Trophoblast cell (in vitro differentiated cells and primary cell): ENCODE data around the gene MEF2C.

Source experiments
- DNase-seq, 2 donors: peaks; one replicate each; pipeline ENCODE4 v3.0.0-alpha.2; 2016
- H2AFZ ChIP-seq: 2 replicates; pipeline ENCODE4 v1.6.1; 2013; ENCODE audit warnings: low read length, moderate library complexity, mild to moderate bottlenecking; ENCODE audit not compliant: insufficient read depth, poor library complexity
- H2AK5ac ChIP-seq: 2 replicates; pipeline ENCODE4 v1.6.1; 2013; ENCODE audit warnings: mild to moderate bottlenecking, low read length
- H2BK120ac ChIP-seq: 2 replicates; pipeline ENCODE4 v1.6.1; 2013; ENCODE audit warnings: low read length, mild to moderate bottlenecking, moderate library complexity; ENCODE audit not compliant: insufficient read depth, poor library complexity
- H2BK12ac ChIP-seq: 2 replicates; pipeline ENCODE4 v1.6.1; 2013; ENCODE audit warnings: mild to moderate bottlenecking, low read length, moderate library complexity
- H2BK5ac ChIP-seq: 2 replicates; pipeline ENCODE4 v1.6.1; 2013; ENCODE audit warnings: low read length, low read depth, moderate library complexity, mild to moderate bottlenecking; ENCODE audit not compliant: poor library complexity
- H3K14ac ChIP-seq: 2 replicates; pipeline ENCODE4 v1.6.1; 2013; ENCODE audit warnings: mild to moderate bottlenecking, low read length
- H3K18ac ChIP-seq: 2 replicates; pipeline ENCODE4 v1.6.1; 2013; ENCODE audit warnings: mild to moderate bottlenecking, low read length
- H3K23ac ChIP-seq: 2 replicates; pipeline ENCODE4 v1.6.1; 2013; ENCODE audit warnings: low read length
- H3K27ac ChIP-seq: 2 replicates; pipeline ENCODE4 v1.5.1; 2013; ENCODE audit warnings: low read depth, mild to moderate bottlenecking, inconsistent platforms, low read length, moderate library complexity
- H3K27me3 ChIP-seq: 2 replicates; pipeline ENCODE4 v1.6.1; 2013; ENCODE audit warnings: inconsistent platforms, mild to moderate bottlenecking, low read length, moderate library complexity; ENCODE audit not compliant: insufficient read depth
- H3K36me3 ChIP-seq, 2 experiments: 1 replicate in 1 of 2; 2 replicates in 1 of 2; pipeline ENCODE4 v1.6.1; 2013; ENCODE audit warnings: low read length in 2 of 2, mild to moderate bottlenecking in 2 of 2, moderate library complexity in 1 of 2; ENCODE audit not compliant: insufficient read depth in 2 of 2, control insufficient read depth in 1 of 2
- H3K4ac ChIP-seq: 2 replicates; pipeline ENCODE4 v1.6.1; 2013; ENCODE audit warnings: low read depth, mild to moderate bottlenecking, low read length, moderate library complexity
- H3K4me1 ChIP-seq, 2 experiments: 1 replicate in 1 of 2; 2 replicates in 1 of 2; pipeline ENCODE4 v1.6.1; 2013; ENCODE audit warnings: low read length in 2 of 2, mild to moderate bottlenecking in 2 of 2, moderate library complexity in 1 of 2; ENCODE audit not compliant: insufficient read depth in 2 of 2, control insufficient read depth in 1 of 2
- H3K4me2 ChIP-seq: 2 replicates; pipeline ENCODE4 v1.6.1; 2013; ENCODE audit warnings: inconsistent platforms, mild to moderate bottlenecking, low read length, moderate library complexity
- H3K4me3 ChIP-seq: 2 replicates; pipeline ENCODE4 v1.5.1; 2013; ENCODE audit warnings: mild to moderate bottlenecking, low read depth, low read length, inconsistent platforms
- H3K79me1 ChIP-seq: one replicate; pipeline ENCODE4 v1.6.1; 2013; ENCODE audit warnings: low read length
- H3K79me2 ChIP-seq: 2 replicates; pipeline ENCODE4 v1.6.1; 2013; ENCODE audit warnings: low read length, mild to moderate bottlenecking; ENCODE audit not compliant: control insufficient read depth, insufficient read depth, poor library complexity
- H3K9ac ChIP-seq: 2 replicates; pipeline ENCODE4 v1.6.1; 2013; ENCODE audit warnings: mild to moderate bottlenecking, low read length
- H3K9me3 ChIP-seq: 2 replicates; pipeline ENCODE4 v1.6.1; 2013; ENCODE audit warnings: low read depth, mild to moderate bottlenecking, control low read depth, inconsistent platforms, low read length; ENCODE audit not compliant: insufficient read depth
- H4K12ac ChIP-seq: 2 replicates; pipeline ENCODE4 v1.6.1; 2013; ENCODE audit warnings: low read depth, mild to moderate bottlenecking, low read length, moderate library complexity
- H4K8ac ChIP-seq: 2 replicates; pipeline ENCODE4 v1.6.1; 2013; ENCODE audit warnings: low read depth, mild to moderate bottlenecking, low read length, moderate library complexity
- H4K91ac ChIP-seq: one replicate; pipeline ENCODE4 v1.6.1; 2013; ENCODE audit warnings: low read depth, mild to moderate bottlenecking, low read length, moderate library complexity
- WGBS: extraction: QIAGEN DNeasy Blood & Tissue Kit; methylation state at CpG from one replicate; pipeline ENCODE4 v1.1.7; 2013; ENCODE audit warnings: missing lambda C conversion rate; ENCODE audit not compliant: insufficient read length, insufficient coverage; ENCODE audit errors: extremely low coverage; 5-methylcytosine and 5-hydroxymethylcytosine counted together

MEF2C gene

DNA sequence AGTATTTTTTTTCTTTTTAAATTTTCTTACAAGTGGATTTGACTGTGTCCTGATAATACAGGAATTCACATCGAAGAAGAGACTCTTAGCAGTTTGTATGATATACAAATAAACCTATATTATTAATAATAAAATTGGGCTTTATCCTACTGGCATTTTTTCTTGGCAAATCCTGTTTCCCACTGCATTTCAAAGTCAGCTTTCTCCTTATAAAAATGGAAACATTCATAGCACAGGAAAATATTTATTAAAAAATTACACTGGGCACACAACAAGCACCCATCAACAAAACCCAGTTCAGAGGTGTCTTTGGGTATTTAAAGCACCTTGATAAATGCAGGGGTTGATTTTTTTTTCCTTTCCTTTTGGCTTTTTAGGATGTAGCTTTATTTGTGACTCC is 200.9 kb downstream of the MEF2C start:
- no peaks in the 10 kb centered on the region for H3K9me3 ChIP-seq
- no peak overlapping the region for H4K91ac ChIP-seq
- no peak overlapping the region for H2BK12ac ChIP-seq
- H3K79me2 ChIP-seq: no peaks in the 10 kb centered on the region
- H3K18ac ChIP-seq: no peak overlapping the region
- H3K27me3 ChIP-seq: peaks cover 76% of the 10 kb centered on the region
- no CpG with 5 or more reads among the region's 1 CpG for WGBS
- H3K9ac ChIP-seq: no peak overlapping the region
- H3K4ac ChIP-seq: no peak overlapping the region
- H2AFZ ChIP-seq: no peak overlapping the region
- no peaks in the 10 kb centered on the region for H3K79me1 ChIP-seq
- peaks cover 0 to 2% of the 10 kb centered on the region in 2 experiments for H3K4me1 ChIP-seq
- no peaks in the 10 kb centered on the region for H3K36me3 ChIP-seq
- no peak overlapping the region for H4K8ac ChIP-seq
- no peak overlapping the region for H3K23ac ChIP-seq
- no peak overlapping the region for H3K14ac ChIP-seq
- no peak overlapping the region for H2BK5ac ChIP-seq
- no peak overlapping the region for H3K27ac ChIP-seq
- no peak overlapping the region for H2AK5ac ChIP-seq
- no peak overlapping the region for H2BK120ac ChIP-seq
- DNase-seq: no peak
- H4K12ac ChIP-seq: no peak overlapping the region
- H3K4me2 ChIP-seq: no peak overlapping the region
- H3K4me3 ChIP-seq: no peak overlapping the region

DNA sequence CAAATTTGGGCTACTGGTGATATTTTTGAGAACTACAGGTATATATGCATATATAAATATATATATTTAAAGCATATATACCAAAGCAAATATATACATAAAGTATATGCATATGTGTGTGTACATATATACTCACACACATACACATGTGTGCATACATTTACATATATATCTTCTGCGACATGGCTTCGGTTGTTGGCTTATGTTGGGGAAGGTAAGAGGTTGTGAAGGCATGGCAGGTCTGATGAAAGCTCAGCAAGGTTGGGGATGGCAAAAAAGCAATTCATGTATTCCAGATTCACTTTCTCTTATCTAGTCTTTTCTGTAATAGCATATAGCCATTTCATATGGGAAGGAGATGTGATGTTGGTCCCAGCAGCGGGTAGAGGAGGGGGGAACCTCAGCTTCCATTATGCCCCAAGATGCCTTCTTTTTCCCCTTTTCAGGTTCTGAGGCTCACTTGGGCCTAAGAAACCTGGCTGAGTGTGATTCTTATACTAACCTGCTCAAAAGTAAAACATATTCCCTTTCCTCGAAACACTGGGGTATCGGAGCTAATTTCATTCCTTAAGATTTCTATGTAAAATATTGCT is 201.7 kb downstream of the MEF2C start:
- Histone ChIP-seq H2BK120ac (no peak overlapping the region), H3K79me2 (no peaks in the 10 kb centered on the region), H3K9ac (no peak overlapping the region), H3K4me2 (no peak overlapping the region), H4K91ac (no peak overlapping the region), H3K14ac (no peak overlapping the region), H3K4me3 (no peak overlapping the region), H2AK5ac (no peak overlapping the region), H3K9me3 (no peaks in the 10 kb centered on the region), H4K12ac (no peak overlapping the region), H3K18ac (no peak overlapping the region), H3K36me3 (no peaks in the 10 kb centered on the region), H3K4me1 (peaks cover 0 to 2% of the 10 kb centered on the region in 2 experiments), H3K27ac (no peak overlapping the region), H3K23ac (no peak overlapping the region), H4K8ac (no peak overlapping the region), H3K27me3 (peaks cover 76% of the 10 kb centered on the region), H3K79me1 (no peaks in the 10 kb centered on the region), H3K4ac (no peak overlapping the region), H2BK12ac (no peak overlapping the region), H2AFZ (no peak overlapping the region), H2BK5ac (no peak overlapping the region)
- no peak for DNase-seq
- no CpG with 5 or more reads among the region's 5 CpGs for WGBS

DNA sequence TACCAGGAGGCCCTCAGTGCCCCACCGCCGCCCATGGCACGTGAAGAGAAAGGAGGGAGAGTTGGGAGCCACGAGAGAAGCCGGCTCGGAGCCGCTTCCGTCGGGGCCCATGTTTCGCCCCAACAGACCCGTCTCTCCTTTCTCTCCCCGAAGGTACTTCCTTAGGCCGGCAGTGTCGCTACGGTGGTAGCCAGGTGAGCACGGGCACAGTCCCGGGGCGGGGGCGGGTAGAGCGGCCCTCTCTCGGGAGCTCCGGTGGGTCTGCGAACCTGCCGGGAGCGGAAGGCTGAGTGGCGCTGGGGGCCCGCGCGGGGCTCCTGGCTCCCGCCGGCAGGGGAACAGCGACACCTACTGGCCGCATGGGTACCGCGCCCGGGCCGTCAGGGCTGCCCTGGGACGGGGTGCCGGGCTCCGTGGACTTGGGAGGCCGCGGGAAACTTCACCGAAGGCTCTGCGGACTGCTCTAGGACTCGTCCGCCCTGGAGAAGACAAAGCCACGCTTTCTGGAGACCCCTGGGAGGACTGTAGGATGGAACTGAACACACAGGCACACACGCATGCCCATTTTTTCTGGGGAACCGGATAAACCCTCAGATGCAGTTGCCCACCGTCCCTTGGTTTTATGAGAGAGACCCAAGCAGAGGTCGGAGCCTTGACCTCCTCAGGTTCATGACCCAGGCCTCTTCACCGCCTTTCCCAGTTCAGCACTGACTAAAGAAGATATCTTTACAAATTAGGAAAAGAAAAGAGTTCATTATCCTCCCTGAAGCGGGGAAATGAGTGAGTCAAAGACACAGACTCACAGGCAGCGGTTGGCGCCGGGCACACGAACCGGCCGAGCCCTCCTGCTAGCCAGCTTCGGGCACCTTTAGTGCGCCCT is 202.5 kb downstream of the MEF2C start:
- H2BK120ac ChIP-seq: no peak overlapping the region
- no peak overlapping the region for H3K4ac ChIP-seq
- no peak overlapping the region for H3K23ac ChIP-seq
- H3K27ac ChIP-seq: no peak overlapping the region
- peak overlapping the region; percentile 84 for H3K4me2 ChIP-seq
- H2AFZ ChIP-seq: peak overlapping the region; percentile 69
- H3K9ac ChIP-seq: no peak overlapping the region
- no CpG with 5 or more reads among the region's 61 CpGs for WGBS
- no peaks in the 10 kb centered on the region for H3K36me3 ChIP-seq
- H3K14ac ChIP-seq: no peak overlapping the region
- H3K18ac ChIP-seq: no peak overlapping the region
- H2AK5ac ChIP-seq: no peak overlapping the region
- no peak overlapping the region for H2BK5ac ChIP-seq
- peak; percentile 43 to 76 for DNase-seq
- H3K4me3 ChIP-seq: peak overlapping the region; percentile 30
- H4K12ac ChIP-seq: no peak overlapping the region
- no peaks in the 10 kb centered on the region for H3K79me1 ChIP-seq
- H2BK12ac ChIP-seq: no peak overlapping the region
- H3K9me3 ChIP-seq: no peaks in the 10 kb centered on the region
- H3K27me3 ChIP-seq: peaks cover 76% of the 10 kb centered on the region
- no peak overlapping the region for H4K8ac ChIP-seq
- no peaks in the 10 kb centered on the region for H3K79me2 ChIP-seq
- peaks cover 2 to 6% of the 10 kb centered on the region in 2 experiments for H3K4me1 ChIP-seq
- no peak overlapping the region for H4K91ac ChIP-seq

DNA sequence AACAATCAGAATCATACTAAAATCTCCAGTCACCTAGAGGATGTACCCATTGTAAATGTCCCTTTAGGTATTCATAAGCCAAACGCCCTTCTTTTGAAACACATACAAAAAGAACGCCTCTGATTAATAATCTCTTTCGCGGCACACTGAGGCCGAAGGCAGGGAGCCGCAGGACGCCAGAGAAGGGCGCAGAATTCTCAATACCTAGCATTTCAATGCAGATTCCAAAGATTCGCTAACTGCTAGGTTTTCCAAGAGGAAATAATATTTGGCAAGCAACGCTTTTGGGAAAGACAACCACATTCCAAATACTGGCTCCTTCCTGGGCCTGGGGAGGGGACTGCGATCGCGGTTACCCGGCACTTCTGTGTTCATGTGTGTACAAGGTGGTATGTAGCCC is 203.3 kb downstream of the MEF2C start:
- H3K36me3 ChIP-seq: no peaks in the 10 kb centered on the region
- WGBS: no CpG with 5 or more reads among the region's 14 CpGs
- no peak overlapping the region for H3K4me3 ChIP-seq
- H3K23ac ChIP-seq: no peak overlapping the region
- no peak overlapping the region for H2AK5ac ChIP-seq
- H3K27ac ChIP-seq: no peak overlapping the region
- no peak overlapping the region for H2BK12ac ChIP-seq
- H3K14ac ChIP-seq: no peak overlapping the region
- peaks cover 76% of the 10 kb centered on the region for H3K27me3 ChIP-seq
- H4K12ac ChIP-seq: no peak overlapping the region
- H2AFZ ChIP-seq: no peak overlapping the region
- H4K91ac ChIP-seq: no peak overlapping the region
- no peaks in the 10 kb centered on the region for H3K79me2 ChIP-seq
- no peak overlapping the region for H2BK120ac ChIP-seq
- H3K18ac ChIP-seq: no peak overlapping the region
- H3K9ac ChIP-seq: no peak overlapping the region
- no peaks in the 10 kb centered on the region for H3K9me3 ChIP-seq
- H2BK5ac ChIP-seq: no peak overlapping the region
- no peaks in the 10 kb centered on the region for H3K79me1 ChIP-seq
- no peak overlapping the region for H4K8ac ChIP-seq
- no peak for DNase-seq
- H3K4me2 ChIP-seq: no peak overlapping the region
- no peak overlapping the region for H3K4ac ChIP-seq
- peaks cover 6 to 10% of the 10 kb centered on the region in 2 experiments for H3K4me1 ChIP-seq
